Inferior parietal cortex (tissue), 1 donor: ENCODE results near the gene GATA5.

Experiments used
- DNase-seq: peaks from one replicate; pipeline ENCODE4 v3.0.0-alpha.2; 2016; ENCODE audit errors: extremely low spot score

GATA5 gene

GRCh38 chr20:62473717-62474603 lies 1.8 kb downstream of the GATA5 start:
- no peak for DNase-seq

DNA sequence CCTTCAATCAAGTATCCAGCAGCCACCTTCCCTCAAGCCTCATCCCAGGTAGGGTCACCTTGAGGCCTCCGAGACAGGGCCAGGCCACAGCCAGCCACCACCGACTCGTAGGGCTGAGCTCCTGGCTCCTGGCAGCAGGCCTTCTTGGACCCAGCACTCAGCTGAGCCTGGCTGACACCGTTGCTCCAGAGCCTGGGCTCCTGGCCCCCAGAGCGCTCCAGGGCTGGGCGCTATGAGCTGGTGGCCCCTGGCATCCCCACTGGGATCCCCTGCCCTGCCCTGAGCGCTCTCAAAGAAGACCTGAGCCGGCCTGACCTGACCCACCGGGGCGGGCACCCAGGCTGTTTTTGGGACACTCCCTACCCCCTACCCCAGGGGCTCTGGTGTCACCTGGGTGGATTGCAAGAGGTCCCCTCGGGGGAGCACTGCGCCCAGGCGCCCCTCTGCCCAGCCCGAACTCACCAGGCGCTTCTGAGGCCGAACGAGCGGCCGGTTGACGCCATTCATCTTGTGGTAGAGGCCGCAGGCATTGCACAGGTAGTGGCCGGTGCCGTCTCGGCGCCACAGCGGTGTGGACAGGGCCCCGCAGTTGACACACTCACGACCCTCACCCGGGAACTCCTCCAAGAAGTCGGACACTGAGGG lies 2.7 kb downstream of the GATA5 start:
- no peak for DNase-seq

DNA sequence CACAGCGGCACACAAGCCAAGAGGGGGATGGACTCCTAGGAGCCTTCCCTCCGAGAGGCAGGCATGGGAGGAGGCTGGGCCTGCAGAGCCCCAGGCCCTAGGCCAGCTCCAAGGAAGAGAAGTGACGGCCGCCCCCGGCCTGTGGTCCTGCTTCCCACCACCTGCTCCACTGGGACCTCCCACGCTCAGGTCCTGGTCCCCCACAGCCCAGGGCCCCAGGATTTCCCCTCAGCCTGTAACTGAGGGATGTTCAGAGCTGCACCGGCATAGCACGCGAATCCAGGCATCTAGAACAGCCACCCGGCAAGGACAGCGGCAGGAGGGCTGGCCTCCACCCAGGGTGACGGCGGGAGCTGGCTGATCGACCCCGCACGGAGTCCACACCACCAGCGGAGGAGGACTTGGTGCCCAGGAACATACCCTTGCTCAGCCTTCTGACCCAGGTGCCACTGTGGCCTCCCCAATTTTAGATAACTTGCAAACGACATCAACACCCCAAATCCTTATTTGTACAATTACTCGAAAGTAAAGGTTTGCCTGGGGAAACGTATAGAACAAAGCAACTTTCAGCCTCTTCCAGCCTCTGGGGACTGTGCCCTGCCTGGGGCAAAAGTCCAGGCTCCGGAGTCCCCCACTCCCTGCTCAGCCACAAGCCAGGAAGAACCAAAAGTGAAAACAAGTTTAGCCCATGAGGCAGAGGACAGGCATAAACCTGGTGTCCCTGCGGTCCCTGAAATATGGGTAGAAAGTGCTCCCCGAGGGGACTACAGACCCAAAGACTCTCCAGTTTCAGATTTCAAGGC lies 3.5 kb downstream of the GATA5 start:
- DNase-seq: no peak

- DNase-seq: no peak
Observed at GRCh38 chr20:62470459-62470858, 5.3 kb downstream of the GATA5 start.

- DNase-seq: no peak
Observed at GRCh38 chr20:62470001-62470400, 5.8 kb downstream of the GATA5 start.

- no peak for DNase-seq
Observed at GRCh38 chr20:62469352-62469751, 6.4 kb downstream of the GATA5 start.

GRCh38 chr20:62466806-62467537 lies 8.8 kb downstream of the GATA5 start:
- DNase-seq: no peak

DNA sequence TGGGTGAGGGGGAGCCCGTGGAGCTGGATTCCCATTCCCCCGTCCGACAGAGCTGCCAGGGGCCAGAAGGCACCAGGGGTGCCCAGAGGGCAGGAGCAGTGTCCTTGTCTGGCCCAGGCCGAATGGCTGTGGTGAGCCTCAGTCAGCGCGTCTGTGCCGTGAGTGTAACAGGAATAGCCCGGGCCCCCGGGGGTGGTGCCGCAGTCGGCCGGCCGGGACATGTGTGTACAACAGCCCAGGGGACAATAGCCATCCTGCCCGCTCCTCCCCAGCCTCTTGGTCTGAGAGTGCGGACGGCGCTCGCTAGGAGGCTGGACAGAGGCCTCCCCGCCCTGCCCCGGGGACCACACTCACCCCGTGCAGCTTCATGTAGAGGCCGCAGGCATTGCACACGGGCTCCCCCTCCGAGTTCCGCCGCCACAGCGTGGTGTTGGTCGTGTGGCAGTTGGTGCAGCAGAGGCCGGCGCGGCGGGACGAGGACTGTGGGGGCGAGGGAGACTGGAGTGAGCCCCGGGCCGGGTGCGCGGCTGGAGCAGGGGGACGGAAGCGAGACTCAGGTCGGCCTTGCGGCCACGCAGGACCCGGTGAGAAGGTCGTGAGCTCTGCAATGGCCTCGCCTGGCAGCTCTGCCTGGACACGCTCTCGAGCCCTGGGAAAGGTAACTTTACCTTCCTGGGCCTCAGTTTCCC lies 9.6 kb downstream of the GATA5 start:
- DNase-seq: no peak

GRCh38 chr20:62464990-62465389 lies 10.8 kb downstream of the GATA5 start:
- no peak for DNase-seq

GRCh38 chr20:62464425-62464770 lies 11.4 kb downstream of the GATA5 start:
- DNase-seq: no peak

GRCh38 chr20:62463651-62464424 lies 12.0 kb downstream of the GATA5 start:
- DNase-seq: no peak

- DNase-seq: no peak
Observed at GRCh38 chr20:62462976-62463592, 12.7 kb downstream of the GATA5 start.

- DNase-seq: no peak
Observed at GRCh38 chr20:62461834-62462233, 14.0 kb downstream of the GATA5 start.

DNA sequence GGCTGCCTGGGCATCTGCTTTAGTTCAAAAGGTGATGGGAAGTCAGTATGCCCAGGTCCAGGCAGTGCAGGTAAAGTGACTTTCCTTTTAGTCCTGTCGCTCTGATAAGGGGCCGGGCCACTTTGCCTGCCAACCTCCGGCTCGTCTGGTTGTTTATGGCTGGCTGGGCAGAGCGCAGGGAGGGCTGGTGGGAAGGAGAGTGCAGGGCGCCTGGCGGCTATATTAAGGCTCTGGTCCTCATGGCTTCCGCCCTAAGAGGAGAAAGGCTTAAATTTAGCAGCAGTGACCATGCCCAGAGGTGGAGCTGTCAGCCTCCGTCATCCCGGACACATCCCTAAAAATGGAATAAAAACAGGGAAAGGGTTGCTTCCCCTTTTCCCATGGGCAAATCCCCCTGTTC lies 14.6 kb downstream of the GATA5 start:
- DNase-seq: no peak

- DNase-seq: no peak
Observed at GRCh38 chr20:62460678-62461077, 15.1 kb downstream of the GATA5 start.

- DNase-seq: no peak
Observed at GRCh38 chr20:62459488-62459887, 16.3 kb downstream of the GATA5 start.

- no peak for DNase-seq
Observed at GRCh38 chr20:62458275-62459251, 17.2 kb downstream of the GATA5 start.

DNA sequence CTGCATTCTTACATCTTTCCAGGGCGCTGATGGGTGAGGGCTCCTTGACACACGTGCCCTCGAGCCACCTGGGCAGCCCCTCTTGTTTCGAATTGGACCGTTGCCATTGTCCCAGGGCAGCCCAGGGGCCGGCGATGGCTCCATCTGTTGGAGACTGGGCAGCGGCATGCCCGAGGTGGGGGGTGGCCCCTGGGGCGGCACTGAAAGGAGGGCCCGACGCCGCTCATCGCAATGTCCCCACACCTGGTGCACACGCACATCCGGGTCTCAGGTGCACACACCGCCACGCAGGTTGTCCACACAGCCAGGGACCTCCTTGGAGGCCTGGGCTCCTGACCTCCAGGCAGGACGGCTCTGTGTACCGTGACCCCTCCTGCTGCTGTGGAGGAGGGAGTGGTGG lies 18.0 kb downstream of the GATA5 start:
- DNase-seq: no peak

DNA sequence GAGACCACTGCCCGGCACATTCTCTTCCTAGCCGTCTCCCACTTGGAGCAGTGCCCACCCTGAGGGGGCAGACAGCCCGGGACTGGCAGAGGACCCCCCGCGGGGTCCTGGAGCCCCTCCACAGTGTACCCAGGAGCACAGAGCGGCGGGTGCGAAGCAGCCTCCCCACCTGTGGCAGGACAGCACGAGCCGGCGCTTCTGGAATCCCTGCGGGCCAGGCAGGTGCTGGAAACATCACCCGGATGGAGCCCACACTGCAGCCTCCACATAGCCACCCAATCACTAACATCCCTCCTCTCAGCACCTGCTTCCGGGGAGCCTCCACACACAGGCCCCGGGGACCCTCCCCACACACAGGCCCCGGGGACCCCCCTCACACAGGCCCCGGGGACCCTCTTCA lies 18.7 kb downstream of the GATA5 start:
- DNase-seq: no peak
